Measurements from ENCODE around the gene CDCA8.

- TF ChIP-seq, protein P1, sequence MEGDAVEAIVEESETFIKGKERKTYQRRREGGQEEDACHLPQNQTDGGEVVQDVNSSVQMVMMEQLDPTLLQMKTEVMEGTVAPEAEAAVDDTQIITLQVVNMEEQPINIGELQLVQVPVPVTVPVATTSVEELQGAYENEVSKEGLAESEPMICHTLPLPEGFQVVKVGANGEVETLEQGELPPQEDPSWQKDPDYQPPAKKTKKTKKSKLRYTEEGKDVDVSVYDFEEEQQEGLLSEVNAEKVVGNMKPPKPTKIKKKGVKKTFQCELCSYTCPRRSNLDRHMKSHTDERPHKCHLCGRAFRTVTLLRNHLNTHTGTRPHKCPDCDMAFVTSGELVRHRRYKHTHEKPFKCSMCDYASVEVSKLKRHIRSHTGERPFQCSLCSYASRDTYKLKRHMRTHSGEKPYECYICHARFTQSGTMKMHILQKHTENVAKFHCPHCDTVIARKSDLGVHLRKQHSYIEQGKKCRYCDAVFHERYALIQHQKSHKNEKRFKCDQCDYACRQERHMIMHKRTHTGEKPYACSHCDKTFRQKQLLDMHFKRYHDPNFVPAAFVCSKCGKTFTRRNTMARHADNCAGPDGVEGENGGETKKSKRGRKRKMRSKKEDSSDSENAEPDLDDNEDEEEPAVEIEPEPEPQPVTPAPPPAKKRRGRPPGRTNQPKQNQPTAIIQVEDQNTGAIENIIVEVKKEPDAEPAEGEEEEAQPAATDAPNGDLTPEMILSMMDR (IDR thresholded peaks at IDR 0.05), result no peak
- TF ChIP-seq POLR2A (IDR thresholded peaks at IDR 0.05), result no peak
Measured at GRCh38 chr1:37701051-37701450, 8.7 kb downstream of the CDCA8 start.
